Ovary (tissue), 3 donors: ENCODE results near the gene TEX2.

Experiments
- CTCF ChIP-seq, 3 donors: fragments of 450-650 bp in 2 of 3; fragments of 200-600 bp in 1 of 3; IDR thresholded peaks; one replicate each; pipeline versions ENCODE4 v1.5.1 to v1.8.0; 2016 to 2022; ENCODE audit warnings: antibody characterized with exemption in 3 of 3, mild to moderate bottlenecking in 1 of 3
- EP300 ChIP-seq: sonication (generic); formaldehyde crosslinking; IDR thresholded peaks from one replicate; pipeline ENCODE4 v1.6.1; 2017; ENCODE audit warnings: antibody characterized with exemption
- POLR2A ChIP-seq: fragments of 450-650 bp; IDR thresholded peaks from one replicate; pipeline ENCODE4 v1.6.1; 2017; ENCODE audit warnings: antibody characterized with exemption, mild to moderate bottlenecking, moderate library complexity
- donor health status: DM: no; HTN: no; CAD: no.

- TF ChIP-seq POLR2A (no peak), CTCF (IDR thresholded peaks at IDR 0.05) (no peak), EP300 (no peak)
These were observed 17.6 kb downstream of the TEX2 start for GRCh38 chr17:64245218-64246145.
